A549 (cell line): ENCODE measurements around the gene TEKT5.

ENCODE experiments used
- BCL3 ChIP-seq: fragments of >200 bp; sonication (Bioruptor Twin); formaldehyde crosslinking; IDR thresholded peaks from 3 replicates; pipeline ENCODE4 v1.6.1; 2016
- BHLHE40 ChIP-seq: IDR thresholded peaks from 2 replicates; pipeline ENCODE4 v1.6.1; 2012; ENCODE audit warnings: low read depth, low read length, inconsistent platforms
- MAX ChIP-seq: IDR thresholded peaks from 2 replicates; pipeline ENCODE4 v1.6.1; 2012
- POLR2A ChIP-seq: IDR thresholded peaks from 2 replicates; pipeline ENCODE4 v1.6.1; 2012; ENCODE audit warnings: mild to moderate bottlenecking, low read length
- ZSCAN20 ChIP-seq: fragments of 250-450 bp; sonication (Bioruptor Pico); IDR thresholded peaks from 2 replicates; pipeline ENCODE4 v1.8.0; 2022; ENCODE audit warnings: mild to moderate bottlenecking, moderate library complexity

GRCh38 chr16:10592611-10593010 is 102.1 kb downstream of the TEKT5 start:
- TF ChIP-seq BCL3 (no peak), POLR2A (no peak), BHLHE40 (no peak), ZSCAN20 (CRISPR knock-in tag) (no peak), MAX (no peak)
